Measurements from ENCODE around the gene GNA15. TPM values are rescaled to one million over a fixed set of nuclear protein-coding genes. Genes with fewer than 3 reads are reported as not detected.

Gene GNA15
- total RNA-seq, 2 experiments from 2014 or later: 44.1 to 45.5 TPM

DNA sequence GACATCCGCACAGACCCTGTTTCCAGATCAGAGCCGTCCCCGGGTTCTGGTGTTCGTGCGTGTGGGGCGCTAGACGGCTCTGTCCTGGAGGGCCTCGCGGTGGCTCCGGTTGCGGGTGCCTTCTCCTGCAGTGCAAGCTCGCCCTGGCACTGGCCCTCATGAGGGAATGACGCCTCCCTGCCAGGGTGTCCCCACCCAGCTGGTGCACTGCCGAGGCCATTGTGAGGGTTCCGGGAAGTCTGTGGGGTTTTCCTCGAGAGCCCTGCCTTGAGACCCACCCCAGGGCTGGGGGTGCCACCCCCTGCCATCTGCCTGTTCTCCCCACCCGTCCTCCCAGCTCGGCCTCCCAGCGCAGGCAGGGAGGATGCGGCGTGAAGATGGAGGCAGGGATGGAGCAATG, 19.2 kb upstream of the GNA15 start:
- POLR2A ChIA-PET: no interaction called here
- DNase-seq (no peak), ATAC-seq (no peak)
- Mint-ChIP-seq H3K36me3 (ENCODE audit: low read depth) (no peaks in the 10 kb centered on the region), H3K4me1 (ENCODE audit: low read depth) (no peaks in the 10 kb centered on the region), H3K27ac (no peak overlapping the region), H3K9me3 (no peaks in the 10 kb centered on the region), H3K27me3 (no peaks in the 10 kb centered on the region), H3K4me3 (no peak overlapping the region)
- TF ChIP-seq, protein P1, sequence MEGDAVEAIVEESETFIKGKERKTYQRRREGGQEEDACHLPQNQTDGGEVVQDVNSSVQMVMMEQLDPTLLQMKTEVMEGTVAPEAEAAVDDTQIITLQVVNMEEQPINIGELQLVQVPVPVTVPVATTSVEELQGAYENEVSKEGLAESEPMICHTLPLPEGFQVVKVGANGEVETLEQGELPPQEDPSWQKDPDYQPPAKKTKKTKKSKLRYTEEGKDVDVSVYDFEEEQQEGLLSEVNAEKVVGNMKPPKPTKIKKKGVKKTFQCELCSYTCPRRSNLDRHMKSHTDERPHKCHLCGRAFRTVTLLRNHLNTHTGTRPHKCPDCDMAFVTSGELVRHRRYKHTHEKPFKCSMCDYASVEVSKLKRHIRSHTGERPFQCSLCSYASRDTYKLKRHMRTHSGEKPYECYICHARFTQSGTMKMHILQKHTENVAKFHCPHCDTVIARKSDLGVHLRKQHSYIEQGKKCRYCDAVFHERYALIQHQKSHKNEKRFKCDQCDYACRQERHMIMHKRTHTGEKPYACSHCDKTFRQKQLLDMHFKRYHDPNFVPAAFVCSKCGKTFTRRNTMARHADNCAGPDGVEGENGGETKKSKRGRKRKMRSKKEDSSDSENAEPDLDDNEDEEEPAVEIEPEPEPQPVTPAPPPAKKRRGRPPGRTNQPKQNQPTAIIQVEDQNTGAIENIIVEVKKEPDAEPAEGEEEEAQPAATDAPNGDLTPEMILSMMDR (IDR thresholded peaks at IDR 0.05): no peak
- CTCF ChIA-PET: interaction anchor here (1.4 to 1.7 kb wide), 3 partner anchors 9 to 166 kb away, joined by 4 to 8 read pairs (median 6); no protein-coding TSS in a partner anchor
- intact Hi-C loops (cut with micrococcal nuclease): no loop called here

DNA sequence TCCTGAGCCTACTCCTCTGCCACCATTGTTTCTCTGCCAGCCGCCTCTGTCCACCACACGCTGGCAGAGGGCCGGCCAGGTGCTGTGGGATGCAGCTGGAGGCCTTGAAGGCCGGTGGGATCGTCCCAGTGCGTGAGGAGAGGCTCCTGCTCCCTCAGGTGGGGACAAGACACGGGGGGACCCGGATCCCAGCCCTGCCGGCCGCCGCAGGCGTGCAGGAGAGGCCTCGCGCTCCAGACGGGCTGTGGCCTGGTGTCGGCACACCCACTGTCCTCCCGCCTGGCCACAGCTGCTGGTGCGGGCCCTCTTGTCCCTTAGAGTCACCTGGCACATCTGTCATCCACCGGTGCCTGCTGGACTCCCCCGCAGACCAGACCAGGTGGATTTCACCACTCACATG, 18.1 kb upstream of the GNA15 start:
- no peaks in the 10 kb centered on the region for H3K36me3 Mint-ChIP-seq (ENCODE audit: low read depth)
- TF ChIP-seq, protein P1 (IDR thresholded peaks at IDR 0.05): no peak
- ChIA-PET POLR2A (no interaction called here), CTCF (interaction anchor here (1.4 to 1.7 kb wide), 3 partner anchors 8 to 14 kb away, joined by 5 to 8 read pairs (median 6); no protein-coding TSS in a partner anchor)
- H3K4me3 Mint-ChIP-seq: no peak overlapping the region
- DNase-seq (no peak), ATAC-seq (no peak)
- H3K27ac Mint-ChIP-seq: no peak overlapping the region
- H3K9me3 Mint-ChIP-seq: no peaks in the 10 kb centered on the region
- no peaks in the 10 kb centered on the region for H3K4me1 Mint-ChIP-seq (ENCODE audit: low read depth)
- intact Hi-C loops (cut with micrococcal nuclease): no loop called here
- H3K27me3 Mint-ChIP-seq: no peaks in the 10 kb centered on the region

DNA sequence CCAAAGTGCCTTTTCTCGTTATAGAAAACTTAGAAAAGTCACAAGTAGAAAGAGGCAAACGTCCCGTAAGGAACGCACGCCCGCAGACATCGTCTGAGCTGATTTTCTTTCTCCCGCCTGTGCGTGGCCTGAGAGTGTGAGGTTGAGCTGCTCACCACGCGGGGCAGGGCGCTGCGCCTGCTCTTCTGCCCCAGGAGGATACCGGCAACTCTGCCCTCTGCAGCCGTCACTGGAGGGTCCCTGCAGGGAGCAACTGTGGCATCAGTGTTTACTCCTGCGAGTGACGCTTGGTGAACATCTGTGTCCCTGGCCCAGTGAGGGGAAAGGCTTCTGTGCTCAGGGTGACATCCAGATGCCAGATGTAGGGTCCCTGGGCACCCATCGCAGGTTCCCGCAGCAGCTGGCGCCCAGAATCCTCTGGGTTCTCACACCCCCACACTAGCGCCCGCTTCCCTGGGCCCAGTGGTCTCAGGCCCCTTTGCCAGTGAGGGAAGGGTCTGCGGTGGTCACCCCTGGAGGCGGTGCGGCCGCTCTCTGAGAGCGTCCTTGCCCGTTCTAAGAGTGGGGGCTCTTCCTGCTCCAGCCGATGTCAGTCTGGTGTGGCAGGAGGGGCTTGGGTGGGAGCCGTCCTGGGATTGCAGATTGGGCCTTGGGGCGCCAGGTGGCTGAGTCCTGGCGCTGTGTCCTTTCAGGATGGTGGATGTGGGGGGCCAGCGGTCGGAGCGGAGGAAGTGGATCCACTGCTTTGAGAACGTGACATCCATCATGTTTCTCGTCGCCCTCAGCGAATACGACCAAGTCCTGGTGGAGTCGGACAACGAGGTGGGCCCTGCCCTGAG, 17.4 kb upstream of the GNA15 start:
- Mint-ChIP-seq H3K27me3 (no peaks in the 10 kb centered on the region), H3K36me3 (ENCODE audit: low read depth) (no peaks in the 10 kb centered on the region), H3K4me1 (ENCODE audit: low read depth) (no peaks in the 10 kb centered on the region), H3K9me3 (no peaks in the 10 kb centered on the region), H3K4me3 (no peak overlapping the region), H3K27ac (no peak overlapping the region)
- TF ChIP-seq, protein P1 (IDR thresholded peaks at IDR 0.05): no peak
- ATAC-seq (no peak), DNase-seq (no peak)
- ChIA-PET CTCF (interaction anchor here (1.5 to 1.7 kb wide), 2 partner anchors 8 to 15 kb away, joined by 5 to 8 read pairs; no protein-coding TSS in a partner anchor), POLR2A (no interaction called here)
- intact Hi-C loops (cut with micrococcal nuclease): no loop called here

DNA sequence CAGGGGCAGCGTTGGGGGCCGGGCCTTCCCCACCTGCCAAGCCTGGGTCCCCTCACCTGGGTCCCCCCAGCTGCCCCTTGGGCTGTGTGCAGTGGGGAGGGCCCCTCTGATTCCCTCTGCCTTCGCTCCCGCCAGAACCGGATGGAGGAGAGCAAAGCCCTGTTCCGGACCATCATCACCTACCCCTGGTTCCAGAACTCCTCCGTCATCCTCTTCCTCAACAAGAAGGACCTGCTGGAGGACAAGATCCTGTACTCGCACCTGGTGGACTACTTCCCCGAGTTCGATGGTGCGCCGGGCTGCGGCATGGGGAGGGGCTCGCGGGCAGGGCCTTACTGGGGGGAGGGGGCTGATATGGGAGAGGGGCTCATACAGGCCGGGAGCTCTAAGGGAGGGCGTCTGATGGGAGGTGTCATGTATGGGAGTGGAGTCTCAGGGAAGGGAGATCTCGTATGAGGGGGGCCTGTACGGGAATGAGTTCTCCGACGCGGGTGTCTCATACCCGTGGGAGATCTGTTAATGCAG, 16.7 kb upstream of the GNA15 start:
- intact Hi-C loops (cut with micrococcal nuclease): no loop called here
- no peaks in the 10 kb centered on the region for H3K4me1 Mint-ChIP-seq (ENCODE audit: low read depth)
- no peaks in the 10 kb centered on the region for H3K27me3 Mint-ChIP-seq
- TF ChIP-seq, protein P1 (IDR thresholded peaks at IDR 0.05): no peak
- H3K9me3 Mint-ChIP-seq: no peaks in the 10 kb centered on the region
- ChIA-PET POLR2A (no interaction called here), CTCF (no interaction called here)
- ATAC-seq (no peak), DNase-seq (no peak)
- H3K36me3 Mint-ChIP-seq (ENCODE audit: low read depth): no peaks in the 10 kb centered on the region
- H3K27ac Mint-ChIP-seq: no peak overlapping the region
- no peak overlapping the region for H3K4me3 Mint-ChIP-seq

DNA sequence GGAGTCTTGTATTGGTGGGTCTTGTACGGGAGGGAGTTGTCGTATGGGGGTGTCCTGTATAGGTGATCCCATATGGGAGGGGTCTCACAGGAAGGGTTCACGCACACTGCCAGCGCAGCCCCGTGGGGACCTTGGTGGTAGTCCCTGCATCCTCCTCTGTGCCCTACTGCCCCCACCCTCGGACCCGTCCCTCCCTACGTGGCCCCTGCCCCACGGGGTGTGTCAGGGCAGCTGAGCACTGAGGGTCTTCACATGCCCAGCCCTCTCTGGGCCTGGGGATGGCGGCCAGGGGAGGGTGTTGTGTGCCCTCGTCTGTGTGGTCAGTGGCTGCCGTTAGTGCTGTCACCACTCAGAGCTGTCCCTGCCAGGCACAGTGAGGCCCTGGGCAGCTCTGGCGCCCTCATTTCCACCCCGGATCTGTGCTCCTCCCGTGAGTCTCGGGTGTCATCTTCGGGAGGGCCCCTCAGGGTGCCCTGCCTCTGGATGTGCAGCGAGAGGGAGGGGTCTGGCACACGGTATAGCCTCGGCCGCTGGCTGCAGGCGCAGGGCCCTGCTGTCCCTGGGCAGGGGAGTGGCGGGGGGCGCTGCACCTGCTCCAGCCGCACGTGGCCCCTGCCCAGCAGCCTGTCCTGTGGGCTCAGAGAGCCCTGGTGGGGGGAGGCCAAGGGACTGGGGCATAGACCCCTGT, 16.0 kb upstream of the GNA15 start:
- ATAC-seq (no peak), DNase-seq (no peak)
- no peaks in the 10 kb centered on the region for H3K9me3 Mint-ChIP-seq
- POLR2A ChIA-PET: no interaction called here
- TF ChIP-seq, protein P1 (IDR thresholded peaks at IDR 0.05): no peak
- CTCF ChIA-PET: no interaction called here
- no peaks in the 10 kb centered on the region for H3K4me1 Mint-ChIP-seq (ENCODE audit: low read depth)
- no peaks in the 10 kb centered on the region for H3K27me3 Mint-ChIP-seq
- H3K4me3 Mint-ChIP-seq: no peak overlapping the region
- no peak overlapping the region for H3K27ac Mint-ChIP-seq
- H3K36me3 Mint-ChIP-seq (ENCODE audit: low read depth): no peaks in the 10 kb centered on the region
- intact Hi-C loops (cut with micrococcal nuclease): no loop called here
